AG08396 (cell line): ENCODE results near the gene PLD4.
A peak's percentile ranks its signal among the peaks of the same experiment; 100 is the strongest.

Experiments used
- DNase-seq: peaks from one replicate; pipeline ENCODE4 v3.0.0; 2012; ENCODE audit warnings: low spot score, mixed read lengths

PLD4 gene

DNA sequence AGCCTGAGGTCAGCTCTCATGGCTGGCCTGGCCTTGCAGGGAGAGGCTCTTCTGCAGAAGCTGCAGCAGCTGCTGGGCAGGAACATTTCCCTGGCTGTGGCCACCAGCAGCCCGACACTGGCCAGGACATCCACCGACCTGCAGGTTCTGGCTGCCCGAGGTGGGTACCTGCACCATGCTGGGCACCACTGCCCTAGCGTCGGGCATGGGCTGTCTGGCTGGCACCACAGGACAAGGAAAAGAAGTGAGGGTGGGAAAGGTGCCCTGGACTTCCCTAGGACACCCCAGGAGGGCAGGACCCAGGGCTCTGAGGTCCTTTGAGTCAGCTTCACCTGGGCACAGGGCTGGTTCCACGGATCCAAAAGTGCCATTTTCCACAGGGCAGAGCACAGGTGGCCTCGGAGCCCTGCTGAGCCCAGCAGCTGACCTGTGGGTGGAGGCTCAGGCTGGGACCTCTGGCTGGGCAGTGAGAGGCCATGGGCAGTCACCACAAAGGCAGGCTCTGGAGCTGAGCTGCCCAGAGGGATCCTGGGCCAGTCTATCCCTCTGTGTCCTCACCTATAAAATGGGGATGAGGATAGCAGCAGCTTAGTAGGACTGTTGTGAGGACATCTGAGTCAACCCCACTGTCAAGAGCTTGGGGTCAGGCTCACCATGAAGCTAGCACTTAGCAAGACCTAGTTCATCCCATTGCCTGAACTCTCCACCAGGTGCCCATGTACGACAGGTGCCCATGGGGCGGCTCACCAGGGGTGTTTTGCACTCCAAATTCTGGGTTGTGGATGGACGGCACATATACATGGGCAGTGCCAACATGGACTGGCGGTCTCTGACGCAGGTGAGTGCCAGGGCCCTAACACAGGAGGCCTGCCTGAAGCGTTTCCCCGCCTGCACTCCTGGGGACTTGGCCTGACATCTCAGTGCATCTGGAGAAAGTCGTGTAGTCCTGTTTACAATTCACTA lies 4.9 kb downstream of the PLD4 start:
- no peak for DNase-seq

GRCh38 chr14:104930526-104931303 lies 6.0 kb downstream of the PLD4 start:
- DNase-seq, result peak; percentile 26

- peak; percentile 9 for DNase-seq
These were observed 6.7 kb downstream of the PLD4 start for GRCh38 chr14:104931304-104931770.

GRCh38 chr14:104931771-104932675 lies 7.3 kb downstream of the PLD4 start:
- DNase-seq, result peak; percentile 12

DNA sequence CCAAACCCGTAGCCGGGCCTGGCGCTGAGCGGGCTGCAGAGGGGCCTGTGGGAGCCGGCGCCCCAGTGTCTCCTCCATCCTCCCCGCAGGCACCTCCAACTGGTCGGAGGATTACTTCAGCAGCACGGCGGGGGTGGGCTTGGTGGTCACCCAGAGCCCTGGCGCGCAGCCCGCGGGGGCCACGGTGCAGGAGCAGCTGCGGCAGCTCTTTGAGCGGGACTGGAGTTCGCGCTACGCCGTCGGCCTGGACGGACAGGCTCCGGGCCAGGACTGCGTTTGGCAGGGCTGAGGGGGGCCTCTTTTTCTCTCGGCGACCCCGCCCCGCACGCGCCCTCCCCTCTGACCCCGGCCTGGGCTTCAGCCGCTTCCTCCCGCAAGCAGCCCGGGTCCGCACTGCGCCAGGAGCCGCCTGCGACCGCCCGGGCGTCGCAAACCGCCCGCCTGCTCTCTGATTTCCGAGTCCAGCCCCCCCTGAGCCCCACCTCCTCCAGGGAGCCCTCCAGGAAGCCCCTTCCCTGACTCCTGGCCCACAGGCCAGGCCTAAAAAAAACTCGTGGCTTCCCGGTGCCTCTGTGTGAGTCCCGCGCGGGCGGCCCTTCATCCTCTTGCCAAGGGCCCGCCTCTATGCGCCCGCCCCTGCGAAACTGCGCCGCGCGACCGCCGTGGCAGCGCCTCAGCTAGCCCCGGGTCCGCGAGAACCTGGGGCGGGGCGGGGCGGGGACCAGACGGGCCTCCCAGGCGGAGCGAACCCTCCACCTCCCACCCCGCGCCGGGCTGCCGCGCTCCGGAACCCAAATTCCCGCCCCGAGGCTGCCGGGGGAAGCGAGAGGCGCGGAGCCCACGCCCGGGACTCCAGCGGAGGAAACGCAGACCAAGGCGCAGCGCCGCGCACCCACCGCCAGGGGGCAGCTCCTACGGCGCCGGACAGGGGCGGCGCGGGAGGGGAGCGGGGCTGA lies 8.3 kb downstream of the PLD4 start:
- peak; percentile 98 for DNase-seq

DNA sequence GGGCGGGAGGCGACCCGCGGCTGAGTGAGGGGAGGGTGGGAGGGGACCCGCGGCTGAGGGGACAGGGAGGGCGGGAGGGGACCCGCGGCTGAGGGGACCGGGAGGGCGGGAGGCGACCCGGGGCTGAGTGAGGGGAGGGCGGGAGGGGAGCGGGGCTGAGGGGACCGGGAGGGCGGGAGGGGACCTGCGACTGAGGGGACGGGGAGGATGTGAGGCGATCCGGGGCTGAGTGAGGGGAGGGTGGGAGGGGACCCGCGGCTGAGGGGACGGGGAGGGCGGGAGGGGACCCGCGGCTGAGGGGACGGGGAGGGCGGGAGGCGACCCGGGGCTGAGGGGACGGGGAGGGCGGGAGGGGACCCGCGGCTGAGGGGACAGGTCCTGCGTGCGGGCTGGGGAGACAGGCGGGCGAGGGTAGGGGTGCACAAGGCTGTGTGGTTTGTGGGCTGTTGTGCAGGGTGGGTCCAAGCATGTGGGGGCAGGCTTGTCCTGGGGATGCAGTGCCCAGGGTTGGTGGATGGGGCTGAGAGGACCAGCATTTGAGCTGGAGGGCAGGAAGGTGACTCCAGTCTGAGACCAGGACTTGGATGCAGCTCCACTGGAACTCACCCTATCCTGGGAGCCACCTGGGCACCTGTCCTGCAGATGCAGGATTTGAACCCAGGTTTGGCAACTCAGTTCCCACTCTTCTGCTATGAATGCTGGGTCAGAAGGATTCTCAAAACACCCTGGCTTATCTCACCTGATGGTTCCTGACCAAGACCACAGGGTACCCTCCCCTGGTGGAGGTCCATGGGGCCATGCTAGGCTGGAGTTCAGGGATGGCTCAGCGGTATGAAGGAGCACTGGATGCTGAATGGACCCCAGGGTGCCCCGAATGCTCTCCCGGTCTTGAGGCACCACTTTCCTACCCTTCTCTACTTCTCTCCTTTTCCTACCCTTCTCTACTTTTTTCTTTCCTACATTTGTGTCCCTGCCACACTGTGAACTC lies 9.4 kb downstream of the PLD4 start:
- DNase-seq, result peak; percentile 22

- DNase-seq, result no peak
These were observed 10.5 kb downstream of the PLD4 start for GRCh38 chr14:104935026-104935650.

- DNase-seq, result no peak
These were observed 11.3 kb downstream of the PLD4 start for GRCh38 chr14:104935955-104936354.

DNA sequence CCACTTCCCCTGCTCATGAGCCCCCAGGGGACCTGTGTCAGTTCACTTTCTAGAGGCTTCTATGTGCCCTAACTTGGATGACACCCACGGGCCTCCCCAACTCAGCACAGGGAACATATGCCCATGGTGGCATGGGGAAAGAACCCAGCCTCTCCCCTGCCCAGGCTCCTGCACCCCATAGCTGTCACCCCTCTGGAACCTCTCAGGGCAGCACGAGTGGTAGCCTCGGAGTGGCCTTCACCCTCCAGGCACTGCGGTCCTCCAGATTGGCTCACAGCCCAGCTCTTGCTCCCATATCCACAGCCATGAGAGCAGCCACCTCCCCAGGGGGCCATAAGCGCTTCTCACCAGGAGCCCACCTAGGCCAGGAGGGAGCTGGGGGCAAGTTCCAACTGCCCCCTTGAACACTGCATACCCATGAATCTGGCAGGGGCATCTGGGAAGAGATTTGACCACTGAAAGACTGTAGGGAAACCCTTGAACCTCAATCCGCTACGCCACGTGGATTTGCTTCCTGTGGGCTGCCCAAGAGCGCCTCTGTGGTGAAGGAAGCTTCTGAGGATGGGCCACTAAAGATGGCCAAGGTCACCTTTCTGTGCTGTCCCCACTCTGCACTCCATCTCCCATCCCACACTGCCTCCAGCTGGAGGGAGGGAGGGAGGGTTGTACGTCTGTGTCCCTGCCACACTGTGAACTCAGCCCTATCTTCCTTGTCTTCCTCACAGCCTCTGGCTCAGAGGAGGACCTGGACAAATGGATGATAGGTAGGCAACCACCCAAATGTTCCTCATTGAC lies 11.9 kb downstream of the PLD4 start:
- peak; percentile 8 for DNase-seq

DNA sequence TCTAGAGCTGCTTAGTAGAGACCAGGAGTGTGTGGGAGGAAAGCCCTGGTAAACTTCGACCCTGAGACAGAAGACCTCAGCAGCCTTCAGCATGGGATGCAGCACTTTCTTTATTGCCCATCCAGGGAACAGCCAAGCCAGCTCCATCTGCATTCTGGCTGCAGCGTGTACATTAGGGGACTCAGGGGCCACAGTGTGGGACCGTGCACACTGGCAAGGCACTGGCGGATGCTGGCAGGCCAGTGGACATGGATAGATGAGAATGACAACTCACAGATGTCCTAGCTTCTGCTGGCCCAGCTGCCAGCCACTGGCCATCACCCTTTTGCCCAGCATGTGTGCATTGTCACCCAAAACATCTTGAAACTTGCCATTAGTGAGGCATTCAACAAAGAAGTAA lies 12.5 kb downstream of the PLD4 start:
- no peak for DNase-seq

GRCh38 chr14:104937694-104938365 lies 13.2 kb downstream of the PLD4 start:
- DNase-seq, result no peak

- DNase-seq, result no peak
These were observed 13.8 kb downstream of the PLD4 start for GRCh38 chr14:104938436-104938835.

DNA sequence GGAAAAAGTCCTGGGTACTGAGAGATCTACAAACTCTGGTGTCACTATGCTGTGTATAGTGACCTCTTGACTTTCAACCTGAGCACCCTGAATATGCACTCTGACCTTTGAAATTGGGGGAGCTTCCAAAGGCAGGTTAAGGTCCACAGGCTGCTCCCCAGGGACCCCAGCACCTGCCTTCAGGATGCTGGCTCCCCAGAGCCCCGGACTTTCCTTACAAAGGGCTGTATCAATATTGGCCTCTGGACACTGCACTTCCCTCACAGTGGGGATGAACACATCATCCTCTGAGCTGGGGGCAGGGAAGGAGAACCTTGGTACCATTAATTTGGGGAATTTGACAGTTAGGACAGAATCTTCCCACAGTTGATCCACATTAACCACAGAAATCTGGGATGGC lies 14.3 kb downstream of the PLD4 start:
- no peak for DNase-seq

DNA sequence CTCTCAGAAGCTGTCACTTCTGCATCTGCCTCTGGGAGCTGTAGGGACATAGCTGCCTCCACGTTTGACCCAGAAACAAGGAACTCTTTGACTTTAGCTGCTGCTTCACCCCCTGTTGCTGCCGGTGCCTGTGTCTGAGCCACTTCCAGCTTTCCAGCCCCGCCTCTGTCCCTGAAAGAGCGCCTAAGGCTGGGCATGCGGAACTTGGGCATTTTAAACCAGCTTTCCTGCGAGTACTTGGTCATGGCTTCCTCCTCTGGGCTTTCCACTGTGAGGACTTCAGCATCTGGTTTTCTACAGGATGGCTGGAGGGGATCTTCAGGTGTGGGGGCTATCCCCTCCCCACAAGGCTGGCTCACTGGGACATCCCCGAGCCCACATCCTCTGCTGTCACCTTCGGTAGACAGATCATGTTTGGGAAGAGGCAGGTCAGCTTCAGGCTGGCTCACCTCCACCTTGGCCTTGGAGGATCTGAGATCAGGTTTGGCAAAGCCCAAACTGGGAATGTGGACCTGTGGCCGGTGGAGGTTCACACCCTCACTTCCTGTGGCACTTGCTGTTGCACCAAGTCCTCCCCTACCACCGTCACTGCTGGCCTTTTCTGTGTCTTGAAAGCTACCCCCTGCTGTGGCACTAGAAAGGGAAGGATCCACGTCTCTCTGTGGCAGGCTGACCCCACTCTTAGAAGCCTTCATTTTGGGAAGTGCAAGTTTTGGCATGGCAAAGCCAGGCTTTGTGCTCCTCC lies 15.2 kb downstream of the PLD4 start:
- DNase-seq, result no peak

DNA sequence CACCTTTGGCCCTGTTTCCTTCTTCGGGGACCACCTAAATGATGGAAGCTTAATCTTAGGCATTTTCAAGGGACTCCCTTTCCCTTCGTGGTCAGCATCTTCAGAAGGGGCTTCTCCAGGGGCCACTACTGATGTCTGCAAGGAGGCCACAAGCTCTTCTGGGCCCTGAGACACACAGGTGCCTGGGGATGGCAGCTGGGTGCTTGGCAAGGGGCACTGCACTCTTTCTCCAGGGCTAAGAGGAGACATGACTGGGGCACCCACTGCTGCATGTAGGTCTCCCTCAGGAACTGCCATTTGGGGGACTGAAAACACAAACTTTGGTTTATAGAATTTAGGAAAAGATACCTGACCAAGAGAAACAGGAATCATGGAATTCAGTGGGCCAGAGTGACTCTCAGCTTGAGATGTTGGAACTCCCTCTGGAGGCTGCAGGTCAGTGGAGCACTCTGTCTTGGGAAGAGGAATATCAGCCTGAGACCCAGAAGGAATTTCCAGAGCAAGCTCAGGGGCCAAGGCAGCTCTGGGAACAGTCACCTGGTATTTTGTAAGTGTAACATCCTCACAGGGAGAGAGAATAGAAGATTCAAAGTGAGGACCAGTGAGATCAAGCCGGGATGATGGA lies 16.0 kb downstream of the PLD4 start:
- peak; percentile 38 for DNase-seq
